Osteoblast (primary cell): ENCODE data around the gene RIMBP2. TPM values are rescaled to one million over a fixed set of nuclear protein-coding genes. Genes with fewer than 3 reads are reported as not detected.

ENCODE experiments used
- DNase-seq: peaks from one replicate; pipeline ENCODE4 v3.0.0; 2011; ENCODE audit warnings: low spot score, mixed read lengths; ENCODE audit not compliant: insufficient read length; ENCODE audit errors: missing footprints
- H2AFZ ChIP-seq: 2 replicates; pipeline ENCODE4 v1.6.0; 2011; ENCODE audit warnings: mild to moderate bottlenecking, low read length
- H3K27ac ChIP-seq: 2 replicates; pipeline ENCODE4 v1.5.1; 2011; ENCODE audit warnings: mild to moderate bottlenecking, low read depth, low read length, moderate library complexity
- H3K27me3 ChIP-seq: 2 replicates; pipeline ENCODE4 v1.6.0; 2012; ENCODE audit warnings: mild to moderate bottlenecking, control low read depth, inconsistent platforms, low read length, moderate library complexity; ENCODE audit not compliant: insufficient read depth
- H3K36me3 ChIP-seq: 2 replicates; pipeline ENCODE4 v1.5.1; 2011; ENCODE audit warnings: mild to moderate bottlenecking, low read length, control low read depth, moderate library complexity; ENCODE audit not compliant: insufficient read depth
- H3K4me1 ChIP-seq: 2 replicates; pipeline ENCODE4 v1.5.1; 2011; ENCODE audit warnings: mild to moderate bottlenecking, low read length, control low read depth, moderate library complexity; ENCODE audit not compliant: insufficient read depth
- H3K4me2 ChIP-seq: 2 replicates; pipeline ENCODE4 v1.6.0; 2011; ENCODE audit warnings: mild to moderate bottlenecking, low read length; ENCODE audit not compliant: insufficient read depth
- H3K4me3 ChIP-seq: fragments of 200-600 bp; sonication (generic); 3 replicates; pipeline ENCODE4 v1.5.1; 2012; ENCODE audit warnings: mild to moderate bottlenecking, low read length, inconsistent platforms; ENCODE audit not compliant: insufficient read depth
- H3K79me2 ChIP-seq: 2 replicates; pipeline ENCODE4 v1.6.0; 2012; ENCODE audit warnings: mild to moderate bottlenecking, low read length, control low read depth, inconsistent platforms; ENCODE audit not compliant: insufficient read depth
- H3K9me3 ChIP-seq: 2 replicates; pipeline ENCODE4 v1.5.1; 2011; ENCODE audit warnings: low read depth, low read length, control low read depth
- H4K20me1 ChIP-seq: 2 replicates; pipeline ENCODE4 v1.6.0; 2012; ENCODE audit warnings: mild to moderate bottlenecking, low read length, control low read depth; ENCODE audit not compliant: insufficient read depth
- CTCF ChIP-seq: IDR thresholded peaks from 2 replicates; pipeline ENCODE4 v1.5.1; 2011; ENCODE audit warnings: mild to moderate bottlenecking, low read depth, low read length, moderate library complexity; ENCODE audit errors: extremely low read depth
- total RNA-seq: library from RNA; depleted of rRNA; stranded (reverse); fragments of >200 nt; gene quantifications from 2 replicates; pipeline ENCODE4 v1.2.3, GENCODE V29; 2012

The RIMBP2 gene
- total RNA-seq, 1 donor = not detected

- no peak overlapping the region for H3K4me2 ChIP-seq
- H2AFZ ChIP-seq = no peak overlapping the region
- H3K27me3 ChIP-seq = no peaks in the 10 kb centered on the region
- H3K4me3 ChIP-seq = no peak overlapping the region
- TF ChIP-seq CTCF = no peak
- no peaks in the 10 kb centered on the region for H4K20me1 ChIP-seq
- no peaks in the 10 kb centered on the region for H3K79me2 ChIP-seq
- H3K36me3 ChIP-seq = no peaks in the 10 kb centered on the region
- no peaks in the 10 kb centered on the region for H3K4me1 ChIP-seq
- no peaks in the 10 kb centered on the region for H3K9me3 ChIP-seq
- DNase-seq = peak; percentile 67
- H3K27ac ChIP-seq = no peak overlapping the region
Observed at GRCh38 chr12:130433411-130433810, 282.7 kb downstream of the RIMBP2 start.

GRCh38 chr12:130431176-130431575 lies 284.9 kb downstream of the RIMBP2 start:
- Histone ChIP-seq H3K4me2 (no peak overlapping the region), H3K27ac (no peak overlapping the region), H4K20me1 (no peaks in the 10 kb centered on the region), H3K36me3 (no peaks in the 10 kb centered on the region), H3K4me1 (no peaks in the 10 kb centered on the region), H3K4me3 (no peak overlapping the region), H3K27me3 (no peaks in the 10 kb centered on the region), H2AFZ (no peak overlapping the region), H3K79me2 (no peaks in the 10 kb centered on the region), H3K9me3 (no peaks in the 10 kb centered on the region)
- peak; percentile 71 for DNase-seq
- TF ChIP-seq CTCF = no peak

GRCh38 chr12:130429656-130430505 lies 286.2 kb downstream of the RIMBP2 start:
- no peak overlapping the region for H3K4me2 ChIP-seq
- DNase-seq = peak; percentile 66
- H2AFZ ChIP-seq = no peak overlapping the region
- no peaks in the 10 kb centered on the region for H3K4me1 ChIP-seq
- TF ChIP-seq CTCF = no peak
- H3K27ac ChIP-seq = no peak overlapping the region
- no peaks in the 10 kb centered on the region for H4K20me1 ChIP-seq
- H3K9me3 ChIP-seq = no peaks in the 10 kb centered on the region
- no peaks in the 10 kb centered on the region for H3K36me3 ChIP-seq
- H3K79me2 ChIP-seq = no peaks in the 10 kb centered on the region
- no peak overlapping the region for H3K4me3 ChIP-seq
- no peaks in the 10 kb centered on the region for H3K27me3 ChIP-seq

DNA sequence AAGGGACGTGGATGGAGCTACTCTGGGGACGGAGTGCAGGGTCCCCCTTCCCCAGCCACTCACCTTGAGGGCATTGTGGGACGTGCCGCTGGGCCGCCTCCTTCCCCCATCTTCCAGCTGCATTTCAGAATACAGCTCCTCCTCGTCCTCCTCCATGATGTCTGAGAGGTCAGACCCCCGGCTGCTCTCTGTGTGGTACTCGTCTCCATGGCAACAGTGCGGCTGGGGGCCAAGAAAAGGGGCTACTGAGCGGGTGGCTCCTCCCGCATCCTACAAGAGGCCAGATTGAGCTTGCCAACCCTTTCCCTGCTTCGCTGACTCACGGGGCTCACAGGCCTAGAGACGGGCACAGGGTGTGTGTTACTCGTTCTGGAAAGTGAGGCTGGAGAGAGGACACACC lies 288.0 kb downstream of the RIMBP2 start:
- TF ChIP-seq CTCF = no peak
- Histone ChIP-seq H2AFZ (no peak overlapping the region), H3K4me2 (no peak overlapping the region), H3K4me1 (no peaks in the 10 kb centered on the region), H3K9me3 (no peaks in the 10 kb centered on the region), H4K20me1 (no peaks in the 10 kb centered on the region), H3K27me3 (no peaks in the 10 kb centered on the region), H3K79me2 (no peaks in the 10 kb centered on the region), H3K27ac (no peak overlapping the region), H3K4me3 (no peak overlapping the region), H3K36me3 (no peaks in the 10 kb centered on the region)
- DNase-seq = peak; percentile 36
